Hepatocyte (in vitro differentiated cells): Measurements from ENCODE around the gene MAPK4.

Experiments
- CTCF ChIP-seq: fragments of 200-600 bp; sonication (generic); IDR thresholded peaks from 2 replicates; pipeline ENCODE4 v1.5.1; 2016; ENCODE audit warnings: antibody characterized with exemption, mild to moderate bottlenecking; ENCODE audit not compliant: poor library complexity
- EZH2 ChIP-seq: fragments of 200-600 bp; sonication (generic); IDR thresholded peaks from 2 replicates; pipeline ENCODE4 v1.6.1; 2016; ENCODE audit warnings: antibody characterized with exemption, mild to moderate bottlenecking, borderline replicate concordance
- EZH2phosphoT487 ChIP-seq: fragments of 200-600 bp; sonication (generic); IDR thresholded peaks from one replicate; pipeline ENCODE4 v1.6.1; 2018; ENCODE audit warnings: antibody characterized with exemption, mild to moderate bottlenecking, low read depth, moderate library complexity; ENCODE audit not compliant: unreplicated experiment, severe bottlenecking

GRCh38 chr18:50659091-50660003 lies 99.5 kb downstream of the MAPK4 start:
- TF ChIP-seq CTCF (peak; percentile 23), EZH2 (no peak), EZH2phosphoT487 (no peak)
